A549 (cell line): Measurements from ENCODE around the gene CLEC2B. TPM values are rescaled to one million over a fixed set of nuclear protein-coding genes. Genes with fewer than 3 reads are reported as not detected.

ENCODE experiments used
- ATAC-seq, 2 experiments: fragments of 200-7000 bp in 1 of 2; fragments of >200 bp in 1 of 2; cut with Nextera tagmentation in 1 of 2; cut with Tn5 transposase in 1 of 2; 3 replicates each; pipeline versions ENCODE4 v1.8.0 to v1.9.1; 2018 to 2020; ENCODE audit warnings: mild to moderate bottlenecking in 1 of 2, moderate library complexity in 1 of 2
- CTCF ChIA-PET: fragments of 300-600 bp; sonication (Branson Sonifier 250); formaldehyde crosslinking; extraction: SDS; loops from one replicate; lab custom pipeline; 2021; ENCODE audit warnings: antibody characterized with exemption, inconsistent platforms; lab: Yijun Ruan, JAX
- POLR2A ChIA-PET: fragments of 350-600 bp; formaldehyde crosslinking; extraction: SDS; loops from one replicate; lab custom pipeline; 2021; ENCODE audit warnings: antibody characterized with exemption, inconsistent platforms; lab: Yijun Ruan, JAX
- DNase-seq, 2 experiments: peaks; one replicate each; pipeline versions ENCODE4 v3.0.0 to v3.0.0-alpha.2; 2011 to 2016; ENCODE audit warnings: low read depth in 1 of 2, low spot score in 1 of 2
- FAIRE-seq: peaks from 2 replicates; lab custom pipeline; 2011; peaks lifted over from hg19 to GRCh38; lab: Jason Lieb, UNC
- H3K27ac ChIP-seq, 2 experiments: fragments of >200 bp; sonication (Bioruptor Twin); formaldehyde crosslinking; 3 replicates each; pipeline ENCODE4 v1.5.1; 2016 to 2017
- H3K4me1 ChIP-seq: fragments of >200 bp; sonication (Bioruptor Twin); formaldehyde crosslinking; 3 replicates; pipeline ENCODE4 v1.6.1; 2016
- H3K4me2 ChIP-seq: fragments of >200 bp; sonication (Bioruptor Twin); formaldehyde crosslinking; 3 replicates; pipeline ENCODE4 v1.6.1; 2016
- H3K4me3 ChIP-seq: fragments of >200 bp; sonication (Bioruptor Twin); formaldehyde crosslinking; 3 replicates; pipeline ENCODE4 v1.5.1; 2016
- H3K9me3 ChIP-seq: fragments of >200 bp; sonication (Bioruptor Twin); formaldehyde crosslinking; 3 replicates; pipeline ENCODE4 v1.6.1; 2016
- CBX2 ChIP-seq: fragments of 200-600 bp; sonication (generic); IDR thresholded peaks from 2 replicates; pipeline ENCODE4 v1.6.1; 2016; ENCODE audit warnings: low read depth, mild to moderate bottlenecking, borderline replicate concordance
- EHF ChIP-seq: fragments of 250-450 bp; sonication (Bioruptor Pico); IDR thresholded peaks from 2 replicates; pipeline ENCODE4 v1.5.0; 2020; ENCODE audit warnings: mild to moderate bottlenecking
- ESRRA ChIP-seq: fragments of 150-350 bp; IDR thresholded peaks from 2 replicates; pipeline ENCODE4 v1.6.1; 2014; ENCODE audit warnings: mild to moderate bottlenecking, low read length, borderline replicate concordance
- GATA3 ChIP-seq: IDR thresholded peaks from 2 replicates; pipeline ENCODE4 v1.6.1; 2012; ENCODE audit warnings: borderline replicate concordance
- HOXA7 ChIP-seq: fragments of 250-450 bp; sonication (Bioruptor Pico); IDR thresholded peaks from 2 replicates; pipeline ENCODE4 v1.5.0; 2020; ENCODE audit warnings: mild to moderate bottlenecking, moderate library complexity
- JUN ChIP-seq, 2 experiments: fragments of >200 bp; sonication (Bioruptor Twin); formaldehyde crosslinking; IDR thresholded peaks; 2 replicates in 1 of 2; 3 replicates in 1 of 2; pipeline ENCODE4 v1.6.1; 2016 to 2017
- KDM5A ChIP-seq: fragments of 200-600 bp; sonication (generic); IDR thresholded peaks from 2 replicates; pipeline ENCODE4 v1.6.1; 2016; ENCODE audit warnings: antibody characterized with exemption, mild to moderate bottlenecking
- MAZ ChIP-seq: fragments of 150-350 bp; IDR thresholded peaks from 2 replicates; pipeline ENCODE4 v1.6.1; 2014; ENCODE audit warnings: antibody characterized with exemption, low read depth, low read length, borderline replicate concordance
- NFE2L2 ChIP-seq: fragments of 150-350 bp; conservative IDR thresholded peaks from 2 replicates; pipeline ENCODE4 v1.6.1; 2014; ENCODE audit warnings: low read length
- PHF8 ChIP-seq: fragments of 200-600 bp; sonication (generic); IDR thresholded peaks from 2 replicates; pipeline ENCODE4 v1.6.1; 2016; ENCODE audit warnings: low read depth, mild to moderate bottlenecking, antibody characterized with exemption, moderate library complexity, borderline replicate concordance
- RAD21 ChIP-seq, 2 experiments: fragments of >200 bp in 1 of 2; sonication (Bioruptor Twin) in 1 of 2; formaldehyde crosslinking in 1 of 2; IDR thresholded peaks in 1 of 2; conservative IDR thresholded peaks in 1 of 2; 2 replicates in 1 of 2; 3 replicates in 1 of 2; pipeline ENCODE4 v1.6.1; 2012 to 2018; ENCODE audit warnings: inconsistent platforms in 1 of 2
- TP53 ChIP-seq: fragments of 250-450 bp; sonication (Bioruptor Pico); IDR thresholded peaks from 2 replicates; pipeline ENCODE4 v1.5.0; 2021; ENCODE audit warnings: mild to moderate bottlenecking, moderate library complexity
- ZFP36 ChIP-seq: fragments of 450-650 bp; IDR thresholded peaks from 2 replicates; pipeline ENCODE4 v1.6.1; 2014; ENCODE audit warnings: borderline replicate concordance; ENCODE audit not compliant: partially characterized antibody
- ZSCAN20 ChIP-seq: fragments of 250-450 bp; sonication (Bioruptor Pico); IDR thresholded peaks from 2 replicates; pipeline ENCODE4 v1.8.0; 2022; ENCODE audit warnings: mild to moderate bottlenecking, moderate library complexity
- whole genome bisulfite sequencing: methylation state at CpG from one replicate; pipeline ENCODE4 v1.1.6; 2017; ENCODE audit errors: missing lambda C conversion rate; 5-methylcytosine and 5-hydroxymethylcytosine counted together
- polyA plus RNA-seq, 4 experiments: library from polyadenylated mRNA; depleted of rRNA in 3 of 4; stranded (reverse); fragments of >200 nt; fragmentation: RNase III in 1 of 4; extraction: RNeasy Plus Mini Kit Qiagen cat#74134 plus additional on column Dnase treatment in 1 of 4; gene quantifications; 2 replicates in 3 of 4; 3 replicates in 1 of 4; pipeline ENCODE4 v1.2.3, GENCODE V29; 2011 to 2017
- TF ChIP-seq, protein P1 (sequence below): IDR thresholded peaks from 2 replicates; pipeline ENCODE4 v1.6.1; 2012; ENCODE audit warnings: low read depth, borderline replicate concordance
- TF ChIP-seq, protein P2 (sequence below): fragments of >200 bp; sonication (Bioruptor Twin); formaldehyde crosslinking; IDR thresholded peaks from 3 replicates; pipeline ENCODE4 v1.5.1; 2016
- TF ChIP-seq, protein P3 (sequence below): fragments of 250-450 bp; sonication (Bioruptor Pico); IDR thresholded peaks from 2 replicates; pipeline ENCODE4 v1.5.0; 2021; ENCODE audit warnings: mild to moderate bottlenecking, moderate library complexity, borderline replicate concordance

The CLEC2B gene
- polyA plus RNA-seq, 2 of the 4 experiments (the other 2 are of a cell fraction): 0.30 to 2.1 TPM

DNA sequence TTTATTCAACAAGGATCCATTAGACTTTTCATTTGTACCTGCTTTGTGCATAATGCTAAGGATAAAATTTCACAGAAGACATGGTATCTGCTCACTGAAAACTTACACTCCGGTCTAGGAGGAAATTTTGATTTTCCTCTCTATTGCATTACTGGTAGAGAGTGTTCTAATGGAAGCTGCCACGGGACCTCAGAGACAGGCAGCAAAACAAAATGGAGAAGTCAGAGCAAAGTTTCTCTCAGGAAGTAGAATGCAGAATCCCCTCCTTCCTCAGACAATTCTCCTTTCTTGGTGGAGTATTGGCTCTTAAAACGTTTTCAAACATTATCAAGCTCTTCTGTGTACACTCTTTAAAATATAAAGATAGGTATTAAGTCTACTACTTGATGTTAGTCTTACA, 12.3 kb downstream of the CLEC2B start:
- Histone ChIP-seq H3K4me1 (no peaks in the 10 kb centered on the region), H3K4me3 (no peak overlapping the region), H3K4me2 (no peak overlapping the region), H3K9me3 (no peaks in the 10 kb centered on the region), H3K27ac (no peak overlapping the region)
- WGBS: 29% methylated on average over 3 of the region's 3 CpGs
- TF ChIP-seq MAZ (no peak), JUN (IDR thresholded peaks at IDR 0.05) (no peak), PHF8 (no peak), HOXA7 (CRISPR knock-in tag) (no peak), GATA3 (no peak), TP53 (CRISPR knock-in tag) (no peak), CBX2 (no peak), ZFP36 (no peak), RAD21 (conservative IDR thresholded peaks at IDR 0.05 in 1 of 2, IDR thresholded peaks at IDR 0.05 in 1 of 2) (no peak), KDM5A (no peak), ESRRA (no peak), EHF (CRISPR knock-in tag) (no peak)
- TF ChIP-seq, protein P1, sequence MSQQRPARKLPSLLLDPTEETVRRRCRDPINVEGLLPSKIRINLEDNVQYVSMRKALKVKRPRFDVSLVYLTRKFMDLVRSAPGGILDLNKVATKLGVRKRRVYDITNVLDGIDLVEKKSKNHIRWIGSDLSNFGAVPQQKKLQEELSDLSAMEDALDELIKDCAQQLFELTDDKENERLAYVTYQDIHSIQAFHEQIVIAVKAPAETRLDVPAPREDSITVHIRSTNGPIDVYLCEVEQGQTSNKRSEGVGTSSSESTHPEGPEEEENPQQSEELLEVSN: no peak
- TF ChIP-seq, protein P2, sequence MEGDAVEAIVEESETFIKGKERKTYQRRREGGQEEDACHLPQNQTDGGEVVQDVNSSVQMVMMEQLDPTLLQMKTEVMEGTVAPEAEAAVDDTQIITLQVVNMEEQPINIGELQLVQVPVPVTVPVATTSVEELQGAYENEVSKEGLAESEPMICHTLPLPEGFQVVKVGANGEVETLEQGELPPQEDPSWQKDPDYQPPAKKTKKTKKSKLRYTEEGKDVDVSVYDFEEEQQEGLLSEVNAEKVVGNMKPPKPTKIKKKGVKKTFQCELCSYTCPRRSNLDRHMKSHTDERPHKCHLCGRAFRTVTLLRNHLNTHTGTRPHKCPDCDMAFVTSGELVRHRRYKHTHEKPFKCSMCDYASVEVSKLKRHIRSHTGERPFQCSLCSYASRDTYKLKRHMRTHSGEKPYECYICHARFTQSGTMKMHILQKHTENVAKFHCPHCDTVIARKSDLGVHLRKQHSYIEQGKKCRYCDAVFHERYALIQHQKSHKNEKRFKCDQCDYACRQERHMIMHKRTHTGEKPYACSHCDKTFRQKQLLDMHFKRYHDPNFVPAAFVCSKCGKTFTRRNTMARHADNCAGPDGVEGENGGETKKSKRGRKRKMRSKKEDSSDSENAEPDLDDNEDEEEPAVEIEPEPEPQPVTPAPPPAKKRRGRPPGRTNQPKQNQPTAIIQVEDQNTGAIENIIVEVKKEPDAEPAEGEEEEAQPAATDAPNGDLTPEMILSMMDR: no peak
- TF ChIP-seq, protein P3, sequence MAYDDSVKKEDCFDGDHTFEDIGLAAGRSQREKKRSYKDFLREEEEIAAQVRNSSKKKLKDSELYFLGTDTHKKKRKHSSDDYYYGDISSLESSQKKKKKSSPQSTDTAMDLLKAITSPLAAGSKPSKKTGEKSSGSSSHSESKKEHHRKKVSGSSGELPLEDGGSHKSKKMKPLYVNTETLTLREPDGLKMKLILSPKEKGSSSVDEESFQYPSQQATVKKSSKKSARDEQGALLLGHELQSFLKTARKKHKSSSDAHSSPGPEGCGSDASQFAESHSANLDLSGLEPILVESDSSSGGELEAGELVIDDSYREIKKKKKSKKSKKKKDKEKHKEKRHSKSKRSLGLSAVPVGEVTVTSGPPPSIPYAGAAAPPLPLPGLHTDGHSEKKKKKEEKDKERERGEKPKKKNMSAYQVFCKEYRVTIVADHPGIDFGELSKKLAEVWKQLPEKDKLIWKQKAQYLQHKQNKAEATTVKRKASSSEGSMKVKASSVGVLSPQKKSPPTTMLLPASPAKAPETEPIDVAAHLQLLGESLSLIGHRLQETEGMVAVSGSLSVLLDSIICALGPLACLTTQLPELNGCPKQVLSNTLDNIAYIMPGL (CRISPR knock-in tag): no peak
- DNase-seq (no peak), ATAC-seq (no peak), FAIRE-seq (no peak)
- ChIA-PET POLR2A (no interaction called here), CTCF (interaction anchor here (0.6 kb wide), 1 partner anchor 199 kb away, joined by 3 read pairs; no protein-coding TSS in a partner anchor)

DNA sequence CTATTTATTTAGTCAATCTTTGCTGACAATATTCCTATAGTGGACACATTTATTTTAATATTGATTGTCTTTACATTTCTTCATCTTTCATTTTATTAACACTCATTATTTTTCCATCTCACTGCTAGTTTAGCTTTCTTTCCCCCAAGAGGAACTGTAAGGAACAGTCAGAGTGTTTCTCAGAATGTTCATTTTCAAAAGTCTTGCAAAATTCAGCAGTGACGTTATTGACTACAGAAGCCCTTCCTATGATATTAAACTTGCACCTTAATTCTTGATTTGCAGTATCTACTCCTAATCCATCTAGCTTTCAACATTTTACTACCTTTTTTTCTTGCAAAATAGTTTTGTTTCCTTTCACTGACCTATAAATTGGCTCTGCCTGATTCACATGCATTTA, 13.0 kb downstream of the CLEC2B start:
- Histone ChIP-seq H3K27ac (no peak overlapping the region), H3K9me3 (no peaks in the 10 kb centered on the region), H3K4me2 (no peak overlapping the region), H3K4me3 (no peak overlapping the region), H3K4me1 (no peaks in the 10 kb centered on the region)
- ChIA-PET CTCF (no interaction called here), POLR2A (no interaction called here)
- FAIRE-seq (no peak), ATAC-seq (no peak), DNase-seq (no peak)
- WGBS: 87% methylated on average over 1 of the region's 1 CpG
- no peak for TF ChIP-seq NFE2L2
- no peak for TF ChIP-seq TP53 (CRISPR knock-in tag)

DNA sequence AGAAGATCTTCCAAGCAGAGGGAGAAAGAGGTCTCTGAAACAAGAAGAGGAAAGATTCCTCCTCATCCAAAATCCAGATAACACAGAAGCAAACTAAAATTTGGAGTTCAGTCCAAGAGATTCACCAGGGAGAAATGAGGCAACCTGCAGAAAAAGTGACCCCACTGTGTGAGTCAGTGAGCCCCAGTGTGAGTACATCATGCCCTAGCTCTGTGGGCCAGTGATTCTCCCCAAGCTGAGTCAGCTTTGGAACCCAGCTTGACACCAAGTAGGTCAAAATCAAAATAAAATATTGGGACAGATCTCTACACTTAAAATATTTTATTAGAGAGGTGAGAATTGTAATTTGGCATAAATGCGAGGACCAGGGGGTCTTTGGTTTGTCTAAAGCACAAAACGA, 17.2 kb downstream of the CLEC2B start:
- Histone ChIP-seq H3K4me3 (no peak overlapping the region), H3K9me3 (no peaks in the 10 kb centered on the region), H3K4me1 (no peaks in the 10 kb centered on the region), H3K4me2 (no peak overlapping the region), H3K27ac (no peak overlapping the region)
- no peak for ATAC-seq
- no peak for DNase-seq
- TF ChIP-seq ZSCAN20 (CRISPR knock-in tag): no peak
- TF ChIP-seq, protein P3 (CRISPR knock-in tag): no peak
- 19% methylated on average over 2 of the region's 2 CpGs for WGBS
- no peak for FAIRE-seq
- CTCF ChIA-PET: interaction anchor here (0.6 kb wide), 2 partner anchors 301 to 305 kb away, joined by 3 to 4 read pairs; no protein-coding TSS in a partner anchor
- POLR2A ChIA-PET: no interaction called here
